ENCODE data around the gene CAPZB.

DNA sequence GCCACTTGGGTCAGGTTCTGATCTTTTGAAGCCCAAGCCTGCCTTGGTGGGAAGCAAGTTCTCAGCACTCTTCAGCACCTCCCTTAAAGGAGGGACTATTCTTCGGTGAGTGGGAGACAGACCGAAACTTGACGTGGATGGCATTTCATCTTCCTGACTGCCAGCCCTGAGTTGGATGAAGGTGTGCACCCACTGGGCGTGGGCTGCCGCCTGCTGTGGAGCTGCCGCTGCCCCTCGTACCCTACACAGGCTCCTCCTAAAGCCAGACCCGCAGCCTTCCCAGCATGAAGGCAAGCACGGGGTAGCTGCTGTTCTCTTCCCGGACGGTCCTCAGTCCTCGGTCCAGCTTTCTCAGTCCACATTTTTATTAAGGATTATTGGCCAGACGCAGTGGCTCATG lies 89.1 kb downstream of the CAPZB start:
- TF ChIP-seq TAF1 (IDR thresholded peaks at IDR 0.05; ENCODE audit: borderline replicate concordance, insufficient read depth, low read length) = no peak
- no peak for TF ChIP-seq SIN3A (IDR thresholded peaks at IDR 0.05; ENCODE audit: borderline replicate concordance, insufficient read depth, low read length)
- TF ChIP-seq POLR2AphosphoS5 (IDR thresholded peaks at IDR 0.05; ENCODE audit: low read depth, low read length) = no peak
